GM18508 (cell line): ENCODE measurements around the gene PGAP3.

Source experiments
- ATAC-seq: cut with Tn5 transposase; IDR thresholded peaks from one replicate; pipeline ENCODE4 v1.9.1; 2021; ENCODE audit warnings: moderate number of reproducible peaks; ENCODE audit not compliant: insufficient read depth, unreplicated experiment

Gene PGAP3

DNA sequence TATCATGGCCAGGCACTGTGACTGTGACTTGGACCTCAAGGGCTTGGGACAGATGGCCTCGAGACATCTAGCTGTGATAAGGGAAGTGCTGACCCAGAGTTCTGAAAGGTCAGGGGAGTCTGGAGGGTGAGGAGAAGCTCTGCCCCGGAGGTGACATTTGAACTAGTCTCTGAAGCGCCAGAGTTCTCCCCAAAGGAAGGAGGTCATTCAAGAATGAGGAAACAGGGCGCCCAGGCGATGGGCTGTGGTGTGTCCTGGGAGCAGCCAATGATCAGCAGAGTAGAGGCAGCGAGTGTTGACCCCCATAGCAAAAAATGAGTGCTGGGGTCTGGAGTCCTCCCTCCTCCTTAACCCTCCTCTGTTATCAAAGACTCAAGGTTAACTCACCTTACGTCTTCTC is 46.0 kb downstream of the PGAP3 start:
- ATAC-seq, result no peak

DNA sequence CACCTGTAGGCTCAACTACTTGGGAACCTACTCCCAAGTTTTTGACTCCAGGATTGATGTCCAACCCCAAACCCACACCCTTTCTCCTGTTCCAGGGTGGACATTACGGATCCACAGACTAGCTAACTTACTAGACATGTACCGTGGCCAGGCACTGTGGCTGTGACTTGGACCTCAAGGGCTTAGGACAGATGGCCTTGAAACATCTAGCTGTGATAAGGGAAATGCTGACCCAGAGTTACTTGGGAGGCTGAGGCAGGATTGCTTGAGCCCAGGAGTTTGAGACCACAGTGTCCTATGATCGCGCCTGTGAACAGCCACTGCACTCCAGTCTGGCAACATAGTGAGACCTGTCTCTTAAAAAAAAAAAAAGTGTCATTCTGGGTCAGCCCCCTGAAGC is 46.8 kb downstream of the PGAP3 start:
- no peak for ATAC-seq

DNA sequence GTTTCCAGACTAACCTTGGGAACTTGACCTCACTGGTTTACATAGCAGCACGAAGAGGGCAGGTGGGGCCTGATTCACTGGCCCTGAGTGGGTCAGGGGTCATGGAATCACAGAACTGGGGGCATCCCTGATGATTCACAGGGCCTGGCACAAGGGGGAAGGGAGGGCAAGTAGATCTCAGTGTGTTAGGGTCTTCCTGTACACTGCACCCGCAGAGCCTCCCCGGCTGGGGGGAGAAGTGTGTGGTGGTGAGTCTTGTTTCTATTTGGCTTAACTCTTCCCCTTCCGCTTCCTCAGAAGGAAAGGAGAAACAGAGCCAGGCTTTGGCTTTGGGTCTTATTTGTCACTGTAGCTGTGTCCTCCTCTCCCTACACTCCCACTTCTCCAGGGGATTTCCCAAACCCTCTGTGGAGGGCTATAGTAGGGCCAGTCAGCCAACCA is 47.2 kb downstream of the PGAP3 start:
- no peak for ATAC-seq

- no peak for ATAC-seq
Observed at GRCh38 chr17:39639566-39640458, 48.0 kb downstream of the PGAP3 start.

- no peak for ATAC-seq
Observed at GRCh38 chr17:39639043-39639442, 48.8 kb downstream of the PGAP3 start.

- ATAC-seq, result no peak
Observed at GRCh38 chr17:39638317-39638716, 49.5 kb downstream of the PGAP3 start.

- no peak for ATAC-seq
Observed at GRCh38 chr17:39636927-39637736, 50.7 kb downstream of the PGAP3 start, which contains the start of gene STARD3. TSS of gene STARD3 (plus strand) at chr17:39637144. CDS start at chr17:39653532, 16,388 bp downstream.

- no peak for ATAC-seq
Observed at GRCh38 chr17:39636587-39636926, 51.3 kb downstream of the PGAP3 start.

DNA sequence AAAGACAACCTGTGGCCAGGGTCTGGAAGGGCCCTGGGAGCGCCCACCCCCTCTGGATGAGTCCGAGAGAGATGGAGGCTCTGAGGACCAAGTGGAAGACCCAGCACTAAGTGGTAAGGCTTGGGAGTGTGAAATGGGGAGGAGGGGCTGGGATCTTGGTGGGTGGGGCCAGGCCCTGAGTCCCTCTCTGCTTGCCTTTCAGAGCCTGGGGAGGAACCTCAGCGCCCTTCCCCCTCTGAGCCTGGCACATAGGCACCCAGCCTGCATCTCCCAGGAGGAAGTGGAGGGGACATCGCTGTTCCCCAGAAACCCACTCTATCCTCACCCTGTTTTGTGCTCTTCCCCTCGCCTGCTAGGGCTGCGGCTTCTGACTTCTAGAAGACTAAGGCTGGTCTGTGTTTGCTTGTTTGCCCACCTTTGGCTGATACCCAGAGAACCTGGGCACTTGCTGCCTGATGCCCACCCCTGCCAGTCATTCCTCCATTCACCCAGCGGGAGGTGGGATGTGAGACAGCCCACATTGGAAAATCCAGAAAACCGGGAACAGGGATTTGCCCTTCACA is 52.2 kb downstream of the PGAP3 start:
- ATAC-seq, result no peak

GRCh38 chr17:39634384-39634871 is 53.4 kb downstream of the PGAP3 start:
- no peak for ATAC-seq

DNA sequence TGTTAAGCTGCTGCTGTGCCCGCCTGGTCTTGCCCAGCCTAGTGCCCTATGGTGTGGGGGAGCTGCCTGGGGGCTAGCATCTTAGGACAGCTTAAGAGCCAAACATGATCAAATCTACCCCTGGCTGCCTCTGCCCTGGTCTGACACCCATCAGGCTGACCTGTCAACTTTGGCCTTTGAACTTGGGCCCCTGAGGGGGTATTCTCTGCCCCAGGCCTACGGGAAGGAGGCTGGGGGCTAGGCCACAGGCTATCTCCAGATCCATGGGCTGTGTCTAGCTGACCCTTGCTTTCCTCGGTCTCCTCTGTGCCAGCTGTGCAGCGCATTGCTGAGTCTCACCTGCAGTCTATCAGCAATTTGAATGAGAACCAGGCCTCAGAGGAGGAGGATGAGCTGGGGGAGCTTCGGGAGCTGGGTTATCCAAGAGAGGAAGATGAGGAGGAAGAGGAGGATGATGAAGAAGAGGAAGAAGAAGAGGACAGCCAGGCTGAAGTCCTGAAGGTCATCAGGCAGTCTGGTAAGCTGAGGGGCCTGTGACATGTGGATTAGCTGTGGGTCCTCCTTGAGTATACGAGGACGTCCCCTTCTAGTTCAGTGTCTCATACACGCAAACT is 54.2 kb downstream of the PGAP3 start:
- no peak for ATAC-seq

- no peak for ATAC-seq
Observed at GRCh38 chr17:39632153-39632941, 55.5 kb downstream of the PGAP3 start.

- ATAC-seq, result no peak
Observed at GRCh38 chr17:39631403-39631802, 56.5 kb downstream of the PGAP3 start.

DNA sequence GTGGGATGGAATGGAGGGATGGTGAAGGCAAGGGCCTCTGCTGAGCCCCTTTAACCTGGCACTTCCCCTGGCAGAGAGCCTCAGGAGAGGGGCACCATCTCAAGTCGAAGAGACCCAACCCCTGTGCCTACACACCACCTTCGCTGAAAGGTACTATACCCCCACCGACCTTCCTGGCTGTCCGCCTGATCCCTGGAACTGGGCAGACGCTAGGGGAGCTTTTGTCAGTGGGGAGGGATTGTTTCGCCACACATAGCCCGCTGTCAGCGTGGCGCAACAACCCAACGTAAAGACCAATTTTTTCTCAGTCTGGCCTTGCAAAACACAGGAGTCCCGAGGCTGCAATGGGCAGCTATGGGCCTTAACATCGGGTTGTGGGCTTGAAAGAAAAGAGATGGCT is 58.0 kb downstream of the PGAP3 start:
- no peak for ATAC-seq

DNA sequence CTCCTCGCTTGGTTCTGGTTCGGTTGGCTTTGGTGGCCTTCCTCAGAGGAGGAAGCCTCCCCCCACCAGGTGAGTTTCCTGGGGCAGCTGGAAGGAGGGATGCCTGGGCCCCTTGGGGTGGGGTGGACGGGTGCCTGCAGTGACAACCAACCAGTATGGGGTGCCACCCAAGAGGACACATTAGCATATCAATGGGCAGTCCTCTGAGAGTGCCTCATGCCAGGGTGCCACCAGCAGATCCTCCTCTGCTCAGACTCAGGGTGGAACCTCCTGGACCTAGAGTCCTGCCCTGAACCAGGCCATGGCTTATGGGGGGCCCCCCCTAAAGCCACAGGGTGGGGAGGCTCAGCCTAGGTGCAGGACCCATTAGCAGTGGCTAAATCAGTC is 58.4 kb downstream of the PGAP3 start:
- ATAC-seq, result no peak

DNA sequence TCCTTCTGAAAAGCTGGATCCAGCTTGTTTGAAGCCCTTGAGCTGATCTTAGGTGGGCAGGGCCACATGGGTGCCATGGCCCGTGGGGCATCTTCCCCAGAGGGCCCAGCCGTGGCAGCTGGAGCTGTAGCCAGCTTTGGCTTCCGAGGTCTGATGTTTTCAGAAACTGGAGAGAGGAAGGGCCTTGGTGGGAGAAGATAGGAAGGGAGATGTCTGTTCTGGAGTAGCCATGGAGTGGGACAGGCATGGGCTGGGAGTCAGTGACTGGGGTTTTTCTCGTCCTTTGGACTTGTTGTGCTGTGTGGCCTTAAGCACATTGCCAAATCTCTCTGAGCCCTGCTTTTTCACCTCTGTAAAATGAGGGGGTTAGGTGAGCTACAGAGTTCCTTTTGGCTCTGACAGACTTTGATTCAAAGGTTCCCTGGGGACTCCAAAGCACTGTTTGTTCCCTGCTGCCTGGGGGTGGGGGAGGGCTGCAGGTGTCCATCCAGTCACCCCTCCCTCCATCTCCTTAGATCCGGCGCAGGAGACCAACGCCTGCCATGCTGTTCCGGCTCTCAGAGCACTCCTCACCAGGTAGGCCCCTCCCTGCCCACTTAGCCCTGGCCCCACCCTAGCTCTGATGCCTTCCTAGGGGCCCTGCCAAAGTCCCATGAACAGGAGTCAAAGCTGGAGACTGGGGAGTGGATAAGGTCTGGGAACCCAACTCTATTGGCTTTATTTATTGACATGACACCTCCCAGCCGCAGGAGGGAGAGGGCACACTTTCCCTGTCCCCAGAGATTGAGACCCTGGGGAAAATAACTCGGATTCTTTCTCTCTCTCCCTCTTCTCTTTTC is 59.0 kb downstream of the PGAP3 start:
- no peak for ATAC-seq

DNA sequence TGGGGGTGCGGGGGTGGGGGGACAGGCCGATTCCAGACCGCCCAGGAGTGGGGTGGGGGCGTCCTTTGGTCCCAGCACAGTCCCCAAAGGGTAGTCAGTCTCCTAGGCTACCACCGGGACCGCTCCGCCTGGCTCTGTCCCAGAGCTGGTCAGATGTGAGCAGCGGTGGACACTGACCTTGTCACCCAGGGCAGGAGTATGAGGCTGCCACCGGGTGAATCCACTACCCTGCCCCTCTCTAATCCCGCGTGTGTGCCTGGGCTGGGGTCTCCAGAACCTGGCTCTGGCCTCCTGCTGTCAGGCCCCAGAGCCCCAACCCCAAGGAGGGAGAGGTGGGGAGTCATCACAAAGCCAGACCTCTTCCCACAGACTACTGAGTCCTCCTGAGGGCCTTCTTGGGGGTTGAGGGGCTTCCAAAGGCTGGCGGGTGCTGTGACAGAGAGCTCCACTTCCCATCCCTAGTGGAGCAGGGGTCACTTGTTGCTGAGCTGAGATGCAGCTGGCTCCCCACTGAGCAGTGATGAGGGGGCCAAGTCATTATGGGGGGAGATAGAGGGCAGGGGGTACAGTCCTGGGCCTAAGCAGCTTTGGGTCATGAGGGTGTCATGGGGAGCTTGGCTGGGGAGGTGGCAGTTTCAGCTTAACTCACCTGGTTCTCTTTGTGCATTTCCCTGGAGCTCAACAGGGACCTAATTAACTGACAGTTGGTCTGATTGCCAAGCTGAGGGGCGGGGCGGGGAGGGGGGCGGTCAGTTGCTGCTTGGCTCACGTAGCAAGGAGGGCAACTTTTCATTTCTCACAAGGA is 59.9 kb downstream of the PGAP3 start:
- ATAC-seq, result no peak
